Caco-2 (cell line): ENCODE data around the gene AGTR2. TPM values are rescaled to one million over a fixed set of nuclear protein-coding genes. Genes with fewer than 3 reads are reported as not detected.
"Not testable (repeated sequence)": the region's sequence is repeated elsewhere in the genome, so short reads cannot be mapped to it uniquely, and the experiment has no call there.

Experiments
- BruUV-seq: library from RNA; stranded (reverse); fragments of 400-500 nt; replicated peaks from 2 replicates; lab custom pipeline; 2021; lab: Mats Ljungman, UMichigan
- CTCF ChIA-PET: fragments of 300-600 bp; sonication (Branson Sonifier 250); formaldehyde crosslinking; loops from one replicate; lab custom pipeline; 2022; ENCODE audit warnings: antibody characterized with exemption; lab: Charles Lee
- POLR2A ChIA-PET: fragments of 300-600 bp; sonication (Branson Sonifier 250); formaldehyde crosslinking; loops from one replicate; lab custom pipeline; 2022; ENCODE audit warnings: antibody characterized with exemption; lab: Charles Lee
- DNase-seq, 2 experiments: peaks; one replicate each; pipeline versions ENCODE4 v3.0.0 to v3.0.0-alpha.2; 2020 to 2022
- H3K27me3 ChIP-seq: replicated peaks from 2 replicates; pipeline ENCODE4 v1.6.0; 2011; ENCODE audit warnings: low read length; ENCODE audit not compliant: control insufficient read depth, insufficient read depth
- H3K36me3 ChIP-seq: 2 replicates; pipeline ENCODE4 v1.5.1; 2011; ENCODE audit warnings: low read length; ENCODE audit not compliant: control insufficient read depth, insufficient read depth
- H3K4me1 ChIP-seq: fragments of 250-450 bp; sonication (Bioruptor Pico); 2 replicates; pipeline ENCODE4 v1.5.1; 2020; ENCODE audit warnings: mild to moderate bottlenecking
- H3K4me3 ChIP-seq: 2 replicates; pipeline ENCODE4 v1.5.1; 2011; ENCODE audit warnings: low read depth, mild to moderate bottlenecking, control low read depth, low read length
- H3K9me3 ChIP-seq: fragments of 250-450 bp; sonication (Bioruptor Pico); 2 replicates; pipeline ENCODE4 v1.5.1; 2020; ENCODE audit warnings: mild to moderate bottlenecking, moderate library complexity
- H3K27ac Mint-ChIP-seq: one replicate; pipeline ENCODE4 v1.8.0; 2022; ENCODE audit warnings: mixed read lengths; ENCODE audit not compliant: unreplicated experiment
- H3K27me3 Mint-ChIP-seq: one replicate; pipeline ENCODE4 v1.8.0; 2022; ENCODE audit warnings: mixed read lengths; ENCODE audit not compliant: insufficient read depth, unreplicated experiment
- H3K36me3 Mint-ChIP-seq: one replicate; pipeline ENCODE4 v1.8.0; 2022; ENCODE audit warnings: mild to moderate bottlenecking, mixed read lengths; ENCODE audit not compliant: insufficient read depth, unreplicated experiment
- H3K4me1 Mint-ChIP-seq: one replicate; pipeline ENCODE4 v1.8.0; 2022; ENCODE audit warnings: low read depth, mixed read lengths; ENCODE audit not compliant: unreplicated experiment
- H3K4me3 Mint-ChIP-seq: one replicate; pipeline ENCODE4 v1.8.0; 2022; ENCODE audit warnings: mild to moderate bottlenecking, moderate library complexity, mixed read lengths; ENCODE audit not compliant: unreplicated experiment
- H3K9me3 Mint-ChIP-seq: one replicate; pipeline ENCODE4 v1.8.0; 2022; ENCODE audit warnings: mixed read lengths; ENCODE audit not compliant: unreplicated experiment
- intact Hi-C: fragments of 100-400 bp; cut with micrococcal nuclease; formaldehyde crosslinking; loops from one replicate; pipeline ENCODE4 v1.10.0; 2022; ENCODE audit not compliant: unreplicated experiment
- total RNA-seq: library from RNA; stranded (reverse); gene quantifications from 2 replicates; pipeline ENCODE4 v1.2.3, GENCODE V29; 2022
- TF ChIP-seq, protein P1 (sequence below), 2 experiments: fragments of 200-600 bp in 1 of 2; IDR thresholded peaks; 1 replicate in 1 of 2; 2 replicates in 1 of 2; pipeline versions ENCODE4 v1.5.1 to v1.8.0; 2011 to 2022; ENCODE audit warnings: antibody characterized with exemption in 1 of 2, control low read depth in 1 of 2, inconsistent platforms in 1 of 2, low read depth in 1 of 2, low read length in 1 of 2, mild to moderate bottlenecking in 1 of 2, moderate library complexity in 1 of 2; ENCODE audit not compliant: insufficient read depth in 1 of 2, severe bottlenecking in 1 of 2, unreplicated experiment in 1 of 2

Gene AGTR2
- total RNA-seq, 1 experiment from 2014 or later: not detected

- no peak overlapping the region for H3K4me3 ChIP-seq
- ChIA-PET POLR2A (no interaction called here), CTCF (no interaction called here)
- intact Hi-C loops: loop anchor here (1.0 kb wide), 1 partner anchor 210 kb away; no protein-coding TSS in a partner anchor
- no peak overlapping the region for H3K4me3 Mint-ChIP-seq
- TF ChIP-seq, protein P1, sequence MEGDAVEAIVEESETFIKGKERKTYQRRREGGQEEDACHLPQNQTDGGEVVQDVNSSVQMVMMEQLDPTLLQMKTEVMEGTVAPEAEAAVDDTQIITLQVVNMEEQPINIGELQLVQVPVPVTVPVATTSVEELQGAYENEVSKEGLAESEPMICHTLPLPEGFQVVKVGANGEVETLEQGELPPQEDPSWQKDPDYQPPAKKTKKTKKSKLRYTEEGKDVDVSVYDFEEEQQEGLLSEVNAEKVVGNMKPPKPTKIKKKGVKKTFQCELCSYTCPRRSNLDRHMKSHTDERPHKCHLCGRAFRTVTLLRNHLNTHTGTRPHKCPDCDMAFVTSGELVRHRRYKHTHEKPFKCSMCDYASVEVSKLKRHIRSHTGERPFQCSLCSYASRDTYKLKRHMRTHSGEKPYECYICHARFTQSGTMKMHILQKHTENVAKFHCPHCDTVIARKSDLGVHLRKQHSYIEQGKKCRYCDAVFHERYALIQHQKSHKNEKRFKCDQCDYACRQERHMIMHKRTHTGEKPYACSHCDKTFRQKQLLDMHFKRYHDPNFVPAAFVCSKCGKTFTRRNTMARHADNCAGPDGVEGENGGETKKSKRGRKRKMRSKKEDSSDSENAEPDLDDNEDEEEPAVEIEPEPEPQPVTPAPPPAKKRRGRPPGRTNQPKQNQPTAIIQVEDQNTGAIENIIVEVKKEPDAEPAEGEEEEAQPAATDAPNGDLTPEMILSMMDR (IDR thresholded peaks at IDR 0.05; ENCODE audit: insufficient read depth in 1 of 2, low read depth in 1 of 2, low read length in 1 of 2, severe bottlenecking in 1 of 2, unreplicated experiment in 1 of 2): peak in 1 of 2 experiments; percentile 14
- H3K27me3 ChIP-seq: no peaks in the 10 kb centered on the region
- H3K4me1 Mint-ChIP-seq: no peaks in the 10 kb centered on the region
- no peaks in the 10 kb centered on the region for H3K9me3 Mint-ChIP-seq
- H3K4me1 ChIP-seq: no peaks in the 10 kb centered on the region
- no peaks in the 10 kb centered on the region for H3K36me3 ChIP-seq
- H3K36me3 Mint-ChIP-seq: no peaks in the 10 kb centered on the region
- H3K9me3 ChIP-seq: no peaks in the 10 kb centered on the region
- H3K27ac Mint-ChIP-seq: no peak overlapping the region
- no peaks in the 10 kb centered on the region for H3K27me3 Mint-ChIP-seq
- peak in 1 of 2 experiments; percentile 2 for DNase-seq
- no TSS peak for BruUV-seq
Observed at GRCh38 chrX:116198810-116199209, 28.3 kb downstream of the AGTR2 start.

DNA sequence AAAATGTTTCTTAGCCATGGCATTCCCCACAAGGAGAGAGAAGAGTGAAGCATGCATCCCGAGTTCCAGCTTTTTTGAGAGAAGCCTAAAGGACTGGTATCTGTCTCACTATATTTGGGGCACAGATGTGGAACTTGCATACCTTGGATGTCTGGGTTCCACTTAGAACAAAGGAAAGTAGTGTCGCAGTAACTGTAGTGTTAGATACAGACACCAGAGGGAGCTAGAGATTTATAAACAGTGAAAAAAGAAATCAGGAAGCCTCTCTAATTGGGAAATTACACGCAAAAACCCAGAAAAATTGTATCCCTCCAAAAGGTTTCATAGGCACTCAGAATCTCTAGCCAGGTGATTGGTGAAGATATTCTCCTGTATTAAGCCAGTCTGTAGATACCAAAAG lies 34.4 kb downstream of the AGTR2 start:
- TF ChIP-seq, protein P1 (IDR thresholded peaks at IDR 0.05; ENCODE audit: insufficient read depth in 1 of 2, low read depth in 1 of 2, low read length in 1 of 2, severe bottlenecking in 1 of 2, unreplicated experiment in 1 of 2): peak; percentile 49 to 56
- Mint-ChIP-seq H3K4me3 (no peak overlapping the region), H3K27me3 (no peaks in the 10 kb centered on the region), H3K36me3 (no peaks in the 10 kb centered on the region), H3K4me1 (no peaks in the 10 kb centered on the region), H3K27ac (no peak overlapping the region), H3K9me3 (no peaks in the 10 kb centered on the region)
- no peaks in the 10 kb centered on the region for H3K9me3 ChIP-seq
- BruUV-seq: no TSS peak
- peak in 1 of 2 experiments; percentile 24 for DNase-seq
- no peaks in the 10 kb centered on the region for H3K27me3 ChIP-seq
- ChIA-PET CTCF (interaction anchor here (0.6 kb wide), 2 partner anchors 170 to 178 kb away, joined by 3 read pairs; no protein-coding TSS in a partner anchor), POLR2A (no interaction called here)
- H3K4me1 ChIP-seq: no peaks in the 10 kb centered on the region
- no peaks in the 10 kb centered on the region for H3K36me3 ChIP-seq
- H3K4me3 ChIP-seq: no peak overlapping the region
- intact Hi-C loops: loop anchor here (1.0 to 10.0 kb wide), 5 partner anchors 150 to 470 kb away; no protein-coding TSS in a partner anchor

GRCh38 chrX:116213262-116213661 lies 42.7 kb downstream of the AGTR2 start:
- H3K9me3 Mint-ChIP-seq: peaks cover 6% of the 10 kb centered on the region
- Histone ChIP-seq H3K9me3 (no peaks in the 10 kb centered on the region), H3K4me1 (no peaks in the 10 kb centered on the region), H3K4me3 (no peak overlapping the region), H3K27me3 (no peaks in the 10 kb centered on the region), H3K36me3 (no peaks in the 10 kb centered on the region)
- ChIA-PET POLR2A (no interaction called here), CTCF (no interaction called here)
- H3K36me3 Mint-ChIP-seq: no peaks in the 10 kb centered on the region
- H3K27me3 Mint-ChIP-seq: no peaks in the 10 kb centered on the region
- BruUV-seq: no TSS peak
- no peak for DNase-seq
- H3K4me1 Mint-ChIP-seq: no peaks in the 10 kb centered on the region
- no peak overlapping the region for H3K27ac Mint-ChIP-seq
- H3K4me3 Mint-ChIP-seq: no peak overlapping the region
- intact Hi-C loops: no loop called here
- TF ChIP-seq, protein P1 (IDR thresholded peaks at IDR 0.05; ENCODE audit: insufficient read depth in 1 of 2, low read depth in 1 of 2, low read length in 1 of 2, severe bottlenecking in 1 of 2, unreplicated experiment in 1 of 2): no peak

DNA sequence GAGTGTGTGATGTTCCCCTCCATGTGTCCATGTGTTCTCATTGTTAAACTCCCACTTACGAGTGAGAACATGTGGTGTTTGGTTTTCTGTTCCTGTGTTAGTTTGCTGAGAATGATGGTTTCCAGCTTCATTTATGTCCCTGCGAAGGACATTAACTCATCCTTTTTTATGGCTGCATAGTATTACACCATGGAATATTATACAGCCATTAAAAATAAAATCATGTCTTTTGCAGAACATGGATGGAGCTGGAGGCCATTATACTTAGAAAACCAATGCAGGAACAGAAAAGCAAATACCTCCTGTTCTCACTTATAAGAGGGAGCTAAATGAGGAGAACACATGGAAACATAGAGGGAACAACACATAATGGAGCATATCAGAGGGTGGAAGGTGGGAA lies 46.5 kb downstream of the AGTR2 start:
- H3K27ac Mint-ChIP-seq, CTCF ChIA-PET, DNase-seq, H3K27me3 ChIP-seq, H3K36me3 ChIP-seq, intact Hi-C loops, H3K9me3 Mint-ChIP-seq, H3K36me3 Mint-ChIP-seq, H3K4me3 ChIP-seq, BruUV-seq, H3K4me1 Mint-ChIP-seq, H3K9me3 ChIP-seq, H3K27me3 Mint-ChIP-seq, H3K4me1 ChIP-seq, H3K4me3 Mint-ChIP-seq, POLR2A ChIA-PET: not testable (repeated sequence)
